Right lobe of liver (tissue), 4 donors: ENCODE measurements around the gene ANTXR1.

ENCODE experiments used
- POLR2A ChIP-seq: fragments of 450-650 bp; IDR thresholded peaks from one replicate; pipeline ENCODE4 v1.6.1; 2017; ENCODE audit warnings: antibody characterized with exemption, mild to moderate bottlenecking
- TF ChIP-seq, protein P1 (sequence below), 4 donors: fragments of 200-600 bp in 3 of 4; fragments of 450-650 bp in 1 of 4; IDR thresholded peaks; one replicate each; pipeline versions ENCODE4 v1.5.1 to v1.8.0; 2016 to 2022; ENCODE audit warnings: antibody characterized with exemption in 4 of 4, mild to moderate bottlenecking in 2 of 4
- donor health status: DM: no; HTN: no; CAD: no.
- donor health status: DM: no; HTN: no; CAD: no.
- donor health status: DM: no; HTN: yes; CAD: no.

DNA sequence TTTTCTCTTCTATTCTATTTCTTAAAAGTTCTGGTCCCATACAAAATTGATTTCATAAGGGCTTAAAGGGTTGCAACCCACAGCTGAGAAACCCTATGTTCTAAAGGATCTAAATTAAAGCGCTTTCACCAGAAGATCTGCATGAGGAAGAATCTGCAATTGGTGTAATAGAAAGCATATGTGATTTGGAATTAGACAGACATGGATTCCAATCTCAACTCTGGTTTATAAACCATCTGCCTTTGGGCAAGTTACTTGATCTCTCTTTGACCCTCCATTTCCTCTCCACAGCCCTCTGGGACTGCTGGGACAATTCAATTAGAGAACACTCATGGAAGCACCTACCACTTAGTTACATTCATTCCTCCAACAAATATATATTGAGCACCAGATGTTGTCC is 178.7 kb downstream of the ANTXR1 start:
- TF ChIP-seq, protein P1, sequence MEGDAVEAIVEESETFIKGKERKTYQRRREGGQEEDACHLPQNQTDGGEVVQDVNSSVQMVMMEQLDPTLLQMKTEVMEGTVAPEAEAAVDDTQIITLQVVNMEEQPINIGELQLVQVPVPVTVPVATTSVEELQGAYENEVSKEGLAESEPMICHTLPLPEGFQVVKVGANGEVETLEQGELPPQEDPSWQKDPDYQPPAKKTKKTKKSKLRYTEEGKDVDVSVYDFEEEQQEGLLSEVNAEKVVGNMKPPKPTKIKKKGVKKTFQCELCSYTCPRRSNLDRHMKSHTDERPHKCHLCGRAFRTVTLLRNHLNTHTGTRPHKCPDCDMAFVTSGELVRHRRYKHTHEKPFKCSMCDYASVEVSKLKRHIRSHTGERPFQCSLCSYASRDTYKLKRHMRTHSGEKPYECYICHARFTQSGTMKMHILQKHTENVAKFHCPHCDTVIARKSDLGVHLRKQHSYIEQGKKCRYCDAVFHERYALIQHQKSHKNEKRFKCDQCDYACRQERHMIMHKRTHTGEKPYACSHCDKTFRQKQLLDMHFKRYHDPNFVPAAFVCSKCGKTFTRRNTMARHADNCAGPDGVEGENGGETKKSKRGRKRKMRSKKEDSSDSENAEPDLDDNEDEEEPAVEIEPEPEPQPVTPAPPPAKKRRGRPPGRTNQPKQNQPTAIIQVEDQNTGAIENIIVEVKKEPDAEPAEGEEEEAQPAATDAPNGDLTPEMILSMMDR (IDR thresholded peaks at IDR 0.05) = no peak
- no peak for TF ChIP-seq POLR2A
